SK-N-MC (cell line): ENCODE data around the gene RICTOR.

Source experiments
- EZH2 ChIP-seq: fragments of 200-600 bp; sonication (generic); IDR thresholded peaks from one replicate; pipeline ENCODE4 v1.6.1; 2017; ENCODE audit warnings: antibody characterized with exemption
- POLR2AphosphoS5 ChIP-seq: IDR thresholded peaks from 2 replicates; pipeline ENCODE4 v1.6.1; 2012; ENCODE audit warnings: mild to moderate bottlenecking, low read depth, low read length, borderline replicate concordance

DNA sequence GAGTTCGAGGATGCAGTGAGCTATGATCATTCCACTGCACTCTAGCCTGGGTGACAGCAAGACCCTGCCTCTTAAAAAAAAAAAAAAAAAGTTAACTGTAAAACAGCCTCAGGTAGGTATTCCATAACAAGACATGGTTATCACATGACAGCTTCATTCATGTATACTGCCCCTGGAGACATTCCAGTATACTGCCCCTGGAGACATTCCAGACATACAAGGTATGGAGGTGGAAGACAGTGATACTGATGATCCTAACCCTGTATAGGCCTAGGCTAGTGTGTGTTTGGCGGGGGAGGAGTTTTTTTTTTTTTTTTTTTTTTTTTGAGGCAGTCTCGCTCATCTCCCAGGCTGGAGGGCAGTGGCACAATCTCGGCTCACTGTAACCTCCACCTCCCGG is 105.5 kb downstream of the RICTOR start:
- no peak for TF ChIP-seq EZH2
- no peak for TF ChIP-seq POLR2AphosphoS5
